HepG2 (cell line): ENCODE data around the gene PTRHD1. TPM values are rescaled to one million over a fixed set of nuclear protein-coding genes. Genes with fewer than 3 reads are reported as not detected.

Source experiments
- ATAC-seq: fragments of 200-7000 bp; cut with Tn5 transposase; 3 replicates; pipeline ENCODE4 v1.9.1; 2020; ENCODE audit warnings: mild to moderate bottlenecking, moderate library complexity
- BruUV-seq: library from RNA; stranded (reverse); fragments of 400-500 nt; replicated peaks from 2 replicates; lab custom pipeline; 2021; lab: Mats Ljungman, UMichigan
- CTCF ChIA-PET: fragments of 300-600 bp; formaldehyde crosslinking; extraction: SDS; loops from one replicate; lab custom pipeline; 2021; ENCODE audit warnings: low total read pairs, inconsistent platforms, low intra/inter-chr PET ratio; lab: Yijun Ruan, JAX
- POLR2A ChIA-PET: fragments of 350-600 bp; sonication (Branson Sonifier 250); formaldehyde crosslinking; loops from one replicate; lab custom pipeline; 2020; ENCODE audit warnings: antibody characterized with exemption, inconsistent platforms; lab: Yijun Ruan, JAX
- DNase-seq: peaks from one replicate; pipeline ENCODE4 v3.0.0-alpha.2; 2015; ENCODE audit warnings: low spot score
- FAIRE-seq: peaks from 3 replicates; lab custom pipeline; 2011; peaks lifted over from hg19 to GRCh38; lab: Jason Lieb, UNC
- H2AFZ ChIP-seq: one replicate; pipeline ENCODE4 v1.6.1; 2011; ENCODE audit warnings: low read length, inconsistent platforms
- H3K27ac ChIP-seq: fragments of 300-600 bp; 3 replicates; pipeline ENCODE4 v1.8.0; 2011; ENCODE audit warnings: mixed run types, mild to moderate bottlenecking, mixed read lengths, low read length, inconsistent platforms; ENCODE audit not compliant: insufficient read depth; ENCODE audit errors: extremely low read length
- H3K27me3 ChIP-seq, 2 experiments: fragments of 200-600 bp in 1 of 2; 2 replicates in 1 of 2; 3 replicates in 1 of 2; pipeline versions ENCODE4 v1.6.0 to v1.8.0; 2011; ENCODE audit warnings: low read length in 2 of 2, mild to moderate bottlenecking in 2 of 2, moderate library complexity in 2 of 2, inconsistent platforms in 1 of 2; ENCODE audit not compliant: insufficient read depth in 2 of 2, control insufficient read depth in 1 of 2
- H3K36me3 ChIP-seq, 2 experiments: fragments of 200-600 bp in 1 of 2; replicated peaks in 1 of 2; 2 replicates in 1 of 2; 3 replicates in 1 of 2; pipeline versions ENCODE4 v1.5.1 to v1.8.0; 2011; ENCODE audit warnings: low read length in 2 of 2, inconsistent platforms in 1 of 2; ENCODE audit not compliant: insufficient read depth in 2 of 2, control insufficient read depth in 1 of 2
- H3K4me1 ChIP-seq: 2 replicates; pipeline ENCODE4 v1.5.1; 2012; ENCODE audit warnings: low read length, inconsistent platforms; ENCODE audit not compliant: insufficient read depth
- H3K4me2 ChIP-seq: 2 replicates; pipeline ENCODE4 v1.6.0; 2011; ENCODE audit warnings: low read depth, low read length, inconsistent platforms
- H3K4me3 ChIP-seq, 3 experiments: fragments of 200-600 bp in 1 of 3; sonication (generic), shearing (Covaris generic) in 1 of 3; replicated peaks in 1 of 3; 2 replicates each; pipeline ENCODE4 v1.5.1; 2011 to 2016; ENCODE audit warnings: low read length in 3 of 3, inconsistent platforms in 2 of 3, low read depth in 2 of 3, mild to moderate bottlenecking in 2 of 3, control low read depth in 1 of 3, mixed read lengths in 1 of 3; ENCODE audit not compliant: insufficient read depth in 1 of 3
- H3K79me2 ChIP-seq: one replicate; pipeline ENCODE4 v1.6.1; 2011; ENCODE audit warnings: low read length, inconsistent platforms; ENCODE audit not compliant: insufficient read depth
- H3K9ac ChIP-seq: 2 replicates; pipeline ENCODE4 v1.6.0; 2011; ENCODE audit warnings: mild to moderate bottlenecking, low read depth, low read length, inconsistent platforms; ENCODE audit not compliant: insufficient read depth
- H3K9me3 ChIP-seq: 2 replicates; pipeline ENCODE4 v1.5.1; 2012; ENCODE audit warnings: mild to moderate bottlenecking, low read length
- H4K20me1 ChIP-seq: 2 replicates; pipeline ENCODE4 v1.6.0; 2011; ENCODE audit warnings: inconsistent platforms, mild to moderate bottlenecking, low read length, moderate library complexity; ENCODE audit not compliant: insufficient read depth
- FOXJ3 ChIP-seq: sonication (generic); formaldehyde crosslinking; IDR thresholded peaks from 2 replicates; pipeline ENCODE4 v1.4.0; 2020; ENCODE audit warnings: missing genetic modification reagents, mild to moderate bottlenecking, borderline replicate concordance
- HNF4G ChIP-seq, 2 experiments: sonication (generic) in 1 of 2; formaldehyde crosslinking in 1 of 2; IDR thresholded peaks; 2 replicates each; pipeline versions ENCODE4 v1.4.0 to v1.6.1; 2011 to 2020; ENCODE audit warnings: borderline replicate concordance in 2 of 2, low read depth in 2 of 2, mild to moderate bottlenecking in 2 of 2, low read length in 1 of 2, missing genetic modification reagents in 1 of 2, moderate library complexity in 1 of 2
- KLF9 ChIP-seq: IDR thresholded peaks from 2 replicates; pipeline ENCODE4 v1.6.1; 2016; ENCODE audit warnings: low read depth
- NFIB ChIP-seq: sonication (generic); formaldehyde crosslinking; IDR thresholded peaks from 2 replicates; pipeline ENCODE4 v1.9.0; 2021; ENCODE audit warnings: missing genetic modification reagents, mild to moderate bottlenecking, borderline replicate concordance
- NR2F6 ChIP-seq, 2 experiments: IDR thresholded peaks; 2 replicates each; pipeline ENCODE4 v1.6.1; 2016; ENCODE audit warnings: antibody characterized with exemption in 1 of 2, mild to moderate bottlenecking in 1 of 2
- POLR2AphosphoS5 ChIP-seq: IDR thresholded peaks from 2 replicates; pipeline ENCODE4 v1.6.1; 2012; ENCODE audit warnings: low read depth, low read length
- RARA ChIP-seq: IDR thresholded peaks from 2 replicates; pipeline ENCODE4 v1.6.1; 2016; ENCODE audit warnings: missing genetic modification reagents, missing compliant biosample characterization
- RBFOX2 ChIP-seq: fragments of 200-400 bp; formaldehyde crosslinking; IDR thresholded peaks from 2 replicates; pipeline ENCODE4 v1.6.1; 2017; ENCODE audit warnings: low read depth, mild to moderate bottlenecking, low read length
- SMARCE1 ChIP-seq: fragments of 450-650 bp; IDR thresholded peaks from 2 replicates; pipeline ENCODE4 v1.6.1; 2017; ENCODE audit warnings: borderline replicate concordance
- SNAI1 ChIP-seq: sonication (generic); formaldehyde crosslinking; IDR thresholded peaks from 2 replicates; pipeline ENCODE4 v1.5.0; 2020; ENCODE audit warnings: mild to moderate bottlenecking, missing genetic modification reagents, borderline replicate concordance
- ZFP36L1 ChIP-seq: sonication (generic); formaldehyde crosslinking; IDR thresholded peaks from 2 replicates; pipeline ENCODE4 v1.8.0; 2022; ENCODE audit warnings: mild to moderate bottlenecking, missing genetic modification reagents, moderate library complexity
- ZFP62 ChIP-seq: sonication (generic); formaldehyde crosslinking; IDR thresholded peaks from 2 replicates; pipeline ENCODE4 v1.4.0; 2020; ENCODE audit warnings: missing genetic modification reagents
- ZMYM3 ChIP-seq: sonication (generic); formaldehyde crosslinking; IDR thresholded peaks from 2 replicates; pipeline ENCODE4 v1.5.1; 2020; ENCODE audit warnings: mild to moderate bottlenecking, missing genetic modification reagents
- ZNF225 ChIP-seq: sonication (generic); formaldehyde crosslinking; IDR thresholded peaks from 2 replicates; pipeline ENCODE4 v1.4.0; 2020; ENCODE audit warnings: mild to moderate bottlenecking, missing genetic modification reagents
- ZNF430 ChIP-seq: sonication (generic); formaldehyde crosslinking; IDR thresholded peaks from 2 replicates; pipeline ENCODE4 v1.9.0; 2021; ENCODE audit warnings: mild to moderate bottlenecking, missing genetic modification reagents
- ZNF543 ChIP-seq: sonication (generic); formaldehyde crosslinking; IDR thresholded peaks from 2 replicates; pipeline ENCODE4 v1.4.0; 2020; ENCODE audit warnings: mild to moderate bottlenecking, missing genetic modification reagents
- ZNF703 ChIP-seq: sonication (generic); formaldehyde crosslinking; IDR thresholded peaks from 2 replicates; pipeline ENCODE4 v1.5.1; 2020; ENCODE audit warnings: missing genetic modification reagents, mild to moderate bottlenecking, moderate library complexity, borderline replicate concordance
- ZNF850 ChIP-seq: sonication (generic); formaldehyde crosslinking; conservative IDR thresholded peaks from 2 replicates; pipeline ENCODE4 v1.9.0; 2021; ENCODE audit warnings: mild to moderate bottlenecking, missing genetic modification reagents
- WGBS: methylation state at CpG from one replicate; pipeline ENCODE4 v1.1.6; 2017; ENCODE audit warnings: low lambda C conversion rate; 5-methylcytosine and 5-hydroxymethylcytosine counted together
- in situ Hi-C: cut with HindIII; loops from 2 replicates; pipeline ENCODE4 v1.10.0; 2017; ENCODE audit warnings: low pct_unique_long_range_greater_than_20kb; ENCODE audit not compliant: extremely low pct_ligation_motif_present
- intact Hi-C: fragments of 100-400 bp; cut with micrococcal nuclease; formaldehyde crosslinking; loops from one replicate; pipeline ENCODE4 v1.10.0; 2022; ENCODE audit not compliant: unreplicated experiment
- polyA plus RNA-seq, 8 experiments: library from polyadenylated mRNA; depleted of rRNA in 3 of 8; stranded (reverse) in 7 of 8; unstranded in 1 of 8; fragments of >200 nt; fragmentation: Illumina TruSeq in 4 of 8; extraction: Trizol in 4 of 8; gene quantifications; 2 replicates each; pipeline versions ENCODE4 v1.2.1 to v1.2.3, GENCODE V29; 2011 to 2016; ENCODE audit warnings: low read depth in 4 of 8, missing spikeins in 1 of 8, mixed read lengths in 1 of 8; ENCODE audit not compliant: insufficient read depth in 1 of 8
- total RNA-seq, 5 experiments: library from RNA; depleted of rRNA; stranded (reverse); fragments of >200 nt; fragmentation: Illumina TruSeq; extraction: Trizol; gene quantifications; 2 replicates each; pipeline ENCODE4 v1.2.3, GENCODE V29; 2016; ENCODE audit warnings: low read depth in 1 of 5
- TF ChIP-seq, protein P1 (sequence below): sonication (generic); formaldehyde crosslinking; IDR thresholded peaks from 2 replicates; pipeline ENCODE4 v1.4.0; 2020; ENCODE audit warnings: missing genetic modification reagents
- TF ChIP-seq, protein P2 (sequence below), 2 experiments: fragments of 450-650 bp in 1 of 2; sonication (generic) in 1 of 2; formaldehyde crosslinking; IDR thresholded peaks; 2 replicates each; pipeline versions ENCODE4 v1.5.0 to v1.8.0; 2020 to 2022; ENCODE audit warnings: mild to moderate bottlenecking in 1 of 2, missing genetic modification reagents in 1 of 2

PTRHD1 gene
- total and polyA plus RNA-seq, 2 of the 13 experiments (the other 11 are each of a cell fraction or from before 2014, with no cell fraction given), result 72.6 to 90.8 TPM

DNA sequence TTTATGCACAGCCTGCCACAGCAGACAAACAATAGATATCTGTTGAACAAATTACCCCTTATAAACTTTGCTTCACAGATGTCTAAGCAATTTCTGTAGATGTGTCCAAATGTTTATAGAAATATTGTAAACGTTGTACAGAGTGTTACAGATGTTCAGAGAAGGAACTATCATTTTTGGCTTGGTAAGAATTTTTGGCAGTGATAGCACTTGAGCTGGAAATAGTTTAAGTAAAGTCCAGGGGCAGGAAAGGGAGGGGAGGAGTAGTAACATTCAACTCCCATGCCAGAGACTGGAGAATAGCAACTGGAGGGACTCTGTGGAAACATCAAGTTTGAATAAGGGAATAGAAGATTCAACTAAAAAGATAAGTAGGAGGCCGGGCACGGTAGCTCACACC, 4.4 kb downstream of the PTRHD1 start:
- no peak for DNase-seq

DNA sequence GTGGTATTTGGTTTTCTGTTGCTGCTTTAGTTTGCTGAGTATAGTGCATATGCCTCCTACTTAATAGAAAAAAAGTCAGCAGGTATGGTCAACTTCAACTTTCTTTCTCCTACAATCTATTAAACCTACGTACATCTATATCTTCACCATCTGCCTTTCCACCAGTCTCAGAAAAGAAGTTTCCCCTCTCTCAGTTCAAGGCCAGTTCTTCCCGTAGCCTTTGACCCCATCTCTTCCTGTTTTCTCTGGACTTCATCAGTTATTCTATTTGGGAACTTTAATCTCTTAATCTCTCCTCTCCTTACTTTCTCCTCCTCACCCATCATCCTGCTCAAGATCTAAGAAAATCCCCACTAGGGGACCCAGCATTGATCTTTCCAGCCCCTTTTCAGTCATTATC, 5.7 kb downstream of the PTRHD1 start:
- ATAC-seq, result no peak
- H3K9ac ChIP-seq, result no peak overlapping the region
- intact Hi-C loops, result no loop called here
- POLR2A ChIA-PET, result no interaction called here
- no peaks in the 10 kb centered on the region for H3K27me3 ChIP-seq
- H4K20me1 ChIP-seq, result no peaks in the 10 kb centered on the region
- no peak for DNase-seq
- H3K4me3 ChIP-seq, result no peak overlapping the region
- TF ChIP-seq, protein P1, sequence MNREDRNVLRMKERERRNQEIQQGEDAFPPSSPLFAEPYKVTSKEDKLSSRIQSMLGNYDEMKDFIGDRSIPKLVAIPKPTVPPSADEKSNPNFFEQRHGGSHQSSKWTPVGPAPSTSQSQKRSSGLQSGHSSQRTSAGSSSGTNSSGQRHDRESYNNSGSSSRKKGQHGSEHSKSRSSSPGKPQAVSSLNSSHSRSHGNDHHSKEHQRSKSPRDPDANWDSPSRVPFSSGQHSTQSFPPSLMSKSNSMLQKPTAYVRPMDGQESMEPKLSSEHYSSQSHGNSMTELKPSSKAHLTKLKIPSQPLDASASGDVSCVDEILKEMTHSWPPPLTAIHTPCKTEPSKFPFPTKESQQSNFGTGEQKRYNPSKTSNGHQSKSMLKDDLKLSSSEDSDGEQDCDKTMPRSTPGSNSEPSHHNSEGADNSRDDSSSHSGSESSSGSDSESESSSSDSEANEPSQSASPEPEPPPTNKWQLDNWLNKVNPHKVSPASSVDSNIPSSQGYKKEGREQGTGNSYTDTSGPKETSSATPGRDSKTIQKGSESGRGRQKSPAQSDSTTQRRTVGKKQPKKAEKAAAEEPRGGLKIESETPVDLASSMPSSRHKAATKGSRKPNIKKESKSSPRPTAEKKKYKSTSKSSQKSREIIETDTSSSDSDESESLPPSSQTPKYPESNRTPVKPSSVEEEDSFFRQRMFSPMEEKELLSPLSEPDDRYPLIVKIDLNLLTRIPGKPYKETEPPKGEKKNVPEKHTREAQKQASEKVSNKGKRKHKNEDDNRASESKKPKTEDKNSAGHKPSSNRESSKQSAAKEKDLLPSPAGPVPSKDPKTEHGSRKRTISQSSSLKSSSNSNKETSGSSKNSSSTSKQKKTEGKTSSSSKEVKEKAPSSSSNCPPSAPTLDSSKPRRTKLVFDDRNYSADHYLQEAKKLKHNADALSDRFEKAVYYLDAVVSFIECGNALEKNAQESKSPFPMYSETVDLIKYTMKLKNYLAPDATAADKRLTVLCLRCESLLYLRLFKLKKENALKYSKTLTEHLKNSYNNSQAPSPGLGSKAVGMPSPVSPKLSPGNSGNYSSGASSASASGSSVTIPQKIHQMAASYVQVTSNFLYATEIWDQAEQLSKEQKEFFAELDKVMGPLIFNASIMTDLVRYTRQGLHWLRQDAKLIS (CRISPR knock-in tag), result no peak
- TF ChIP-seq NR2F6 (IDR thresholded peaks at IDR 0.05) (no peak; the same call in 1 of the 2 replicates), NR2F6 (CRISPR knock-in tag; IDR thresholded peaks at IDR 0.05) (0 out of 2 replicates have a peak, but pooled peaks have one; percentile 8), RARA (CRISPR knock-in tag) (peak; percentile 72)
- TF ChIP-seq, all 625 proteins: peak for 2
- BruUV-seq, result no TSS peak
- Histone ChIP-seq H3K27ac (no peak overlapping the region), H3K79me2 (no peaks in the 10 kb centered on the region), H3K4me1 (peaks cover 29% of the 10 kb centered on the region), H3K9me3 (no peaks in the 10 kb centered on the region), H2AFZ (no peak overlapping the region), H3K36me3 (peaks cover 0 to 12% of the 10 kb centered on the region in 2 experiments; a peak in 1 of 5 replicates), H3K4me2 (no peak overlapping the region)
- FAIRE-seq, result no peak
- 60% methylated on average over 2 of the region's 2 CpGs for WGBS
- CTCF ChIA-PET, result no interaction called here
- in situ Hi-C loops, result no loop called here

More for the DNA sequence above, 4.4 kb downstream of the PTRHD1 start:
- Histone ChIP-seq H4K20me1 (no peaks in the 10 kb centered on the region), H3K4me1 (peaks cover 29% of the 10 kb centered on the region), H2AFZ (no peak overlapping the region), H3K79me2 (peaks cover 3% of the 10 kb centered on the region), H3K4me2 (no peak overlapping the region), H3K27me3 (no peaks in the 10 kb centered on the region; a peak in 1 of 5 replicates), H3K36me3 (peaks cover 0 to 12% of the 10 kb centered on the region in 2 experiments; a peak in 1 of 5 replicates), H3K4me3 (no peak overlapping the region), H3K9me3 (no peaks in the 10 kb centered on the region), H3K27ac (no peak overlapping the region), H3K9ac (no peak overlapping the region)
- BruUV-seq, result no TSS peak
- FAIRE-seq (no peak), ATAC-seq (no peak)
- CTCF ChIA-PET, result no interaction called here
- in situ Hi-C loops (no loop called here), intact Hi-C loops (no loop called here)
- POLR2A ChIA-PET, result no interaction called here
- TF ChIP-seq FOXJ3 (CRISPR knock-in tag) (no peak), ZNF703 (CRISPR knock-in tag) (no peak), HNF4G (IDR thresholded peaks at IDR 0.05; ENCODE audit: borderline replicate concordance, low read depth, low read length) (no peak), HNF4G (CRISPR knock-in tag; IDR thresholded peaks at IDR 0.05; ENCODE audit: borderline replicate concordance, low read depth) (no peak), POLR2AphosphoS5 (no peak), KLF9 (no peak), ZFP62 (no peak), ZNF225 (CRISPR knock-in tag) (no peak), ZFP36L1 (no peak), NFIB (no peak), RBFOX2 (no peak), ZNF430 (CRISPR knock-in tag) (no peak), SMARCE1 (no peak), ZNF543 (no peak), ZMYM3 (CRISPR knock-in tag) (no peak), SNAI1 (CRISPR knock-in tag) (no peak), ZNF850 (CRISPR knock-in tag) (no peak)
- TF ChIP-seq, protein P2, sequence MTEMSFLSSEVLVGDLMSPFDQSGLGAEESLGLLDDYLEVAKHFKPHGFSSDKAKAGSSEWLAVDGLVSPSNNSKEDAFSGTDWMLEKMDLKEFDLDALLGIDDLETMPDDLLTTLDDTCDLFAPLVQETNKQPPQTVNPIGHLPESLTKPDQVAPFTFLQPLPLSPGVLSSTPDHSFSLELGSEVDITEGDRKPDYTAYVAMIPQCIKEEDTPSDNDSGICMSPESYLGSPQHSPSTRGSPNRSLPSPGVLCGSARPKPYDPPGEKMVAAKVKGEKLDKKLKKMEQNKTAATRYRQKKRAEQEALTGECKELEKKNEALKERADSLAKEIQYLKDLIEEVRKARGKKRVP (CRISPR knock-in tag; IDR thresholded peaks at IDR 0.05), result no peak
- 59% methylated on average over 3 of the region's 3 CpGs for WGBS
